DOHH2 (cell line): ENCODE measurements around the gene ALKBH6.

ENCODE experiments used
- EZH2phosphoT487 ChIP-seq: fragments of 200-600 bp; sonication (generic); IDR thresholded peaks from 2 replicates; pipeline ENCODE4 v1.6.1; 2017; ENCODE audit warnings: borderline replicate concordance, mild to moderate bottlenecking, antibody characterized with exemption, low read length, moderate library complexity, mixed read lengths
- TF ChIP-seq, protein P1 (sequence below): fragments of 200-600 bp; sonication (generic); IDR thresholded peaks from one replicate; pipeline ENCODE4 v1.5.1; 2014; ENCODE audit warnings: antibody characterized with exemption, mild to moderate bottlenecking, low read depth, low read length; ENCODE audit not compliant: poor library complexity, severe bottlenecking

DNA sequence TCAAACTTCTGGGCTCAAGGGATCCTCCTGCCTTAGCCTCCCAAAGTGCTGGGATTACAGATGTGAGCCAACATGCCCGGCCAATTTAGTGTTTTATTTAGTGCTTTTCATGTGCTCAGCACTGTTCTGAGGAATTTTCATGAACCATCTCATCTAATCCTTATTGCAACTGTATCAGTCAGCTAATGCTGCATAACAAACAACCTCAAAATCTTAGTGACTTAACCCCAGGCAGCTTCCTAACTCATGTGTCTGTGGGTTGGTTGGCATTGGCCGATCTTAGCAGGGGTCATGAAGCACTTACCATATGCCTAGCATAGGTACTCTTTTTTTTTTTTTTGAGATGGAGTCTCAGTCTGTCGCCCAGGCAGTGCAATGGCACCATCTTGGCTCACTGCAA, 25.2 kb downstream of the ALKBH6 start:
- TF ChIP-seq, protein P1, sequence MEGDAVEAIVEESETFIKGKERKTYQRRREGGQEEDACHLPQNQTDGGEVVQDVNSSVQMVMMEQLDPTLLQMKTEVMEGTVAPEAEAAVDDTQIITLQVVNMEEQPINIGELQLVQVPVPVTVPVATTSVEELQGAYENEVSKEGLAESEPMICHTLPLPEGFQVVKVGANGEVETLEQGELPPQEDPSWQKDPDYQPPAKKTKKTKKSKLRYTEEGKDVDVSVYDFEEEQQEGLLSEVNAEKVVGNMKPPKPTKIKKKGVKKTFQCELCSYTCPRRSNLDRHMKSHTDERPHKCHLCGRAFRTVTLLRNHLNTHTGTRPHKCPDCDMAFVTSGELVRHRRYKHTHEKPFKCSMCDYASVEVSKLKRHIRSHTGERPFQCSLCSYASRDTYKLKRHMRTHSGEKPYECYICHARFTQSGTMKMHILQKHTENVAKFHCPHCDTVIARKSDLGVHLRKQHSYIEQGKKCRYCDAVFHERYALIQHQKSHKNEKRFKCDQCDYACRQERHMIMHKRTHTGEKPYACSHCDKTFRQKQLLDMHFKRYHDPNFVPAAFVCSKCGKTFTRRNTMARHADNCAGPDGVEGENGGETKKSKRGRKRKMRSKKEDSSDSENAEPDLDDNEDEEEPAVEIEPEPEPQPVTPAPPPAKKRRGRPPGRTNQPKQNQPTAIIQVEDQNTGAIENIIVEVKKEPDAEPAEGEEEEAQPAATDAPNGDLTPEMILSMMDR: no peak
- TF ChIP-seq EZH2phosphoT487: no peak
